ENCODE measurements around the gene TATDN3. TPM values are rescaled to one million over a fixed set of nuclear protein-coding genes. Genes with fewer than 3 reads are reported as not detected.
"Not testable (repeated sequence)": the region's sequence is repeated elsewhere in the genome, so short reads cannot be mapped to it uniquely, and the experiment has no call there.

Gene TATDN3
- total RNA-seq, 2 experiments from 2014 or later, result 13.9 to 18.6 TPM

GRCh38 chr1:212762234-212762633, 29.5 kb upstream of the TATDN3 start:
- Mint-ChIP-seq H3K36me3 (peaks cover 47% of the 10 kb centered on the region), H3K4me3 (no peak overlapping the region), H3K27ac (no peak overlapping the region), H3K4me1 (peaks cover 9% of the 10 kb centered on the region), H3K27me3 (no peaks in the 10 kb centered on the region), H3K9me3 (peaks cover 10% of the 10 kb centered on the region)
- ATAC-seq (ENCODE audit: low read depth), result no peak
- no peak for DNase-seq
- POLR2A ChIA-PET, result interaction anchor here (0.7 kb wide), 1 partner anchor 93 kb away, joined by 3 read pairs; no protein-coding TSS in a partner anchor

GRCh38 chr1:212762839-212763238, 28.9 kb upstream of the TATDN3 start:
- POLR2A ChIA-PET, result no interaction called here
- peaks cover 53% of the 10 kb centered on the region for H3K36me3 Mint-ChIP-seq
- H3K9me3 Mint-ChIP-seq, result peaks cover 13% of the 10 kb centered on the region
- H3K27ac Mint-ChIP-seq, result no peak overlapping the region
- H3K27me3 Mint-ChIP-seq, result no peaks in the 10 kb centered on the region
- ATAC-seq (ENCODE audit: low read depth), result no peak
- no peak overlapping the region for H3K4me3 Mint-ChIP-seq
- no peak for DNase-seq
- H3K4me1 Mint-ChIP-seq, result peaks cover 11% of the 10 kb centered on the region

- not testable (repeated sequence) for H3K4me3 Mint-ChIP-seq; H3K27ac Mint-ChIP-seq; DNase-seq; ATAC-seq (ENCODE audit: low read depth); H3K27me3 Mint-ChIP-seq
- POLR2A ChIA-PET, result interaction anchor here (0.6 to 0.7 kb wide), 2 partner anchors 10 to 116 kb away, joined by 4 to 7 read pairs; no protein-coding TSS in a partner anchor
- H3K9me3 Mint-ChIP-seq, result peaks cover 24% of the 10 kb centered on the region
- H3K36me3 Mint-ChIP-seq, result peaks cover 65% of the 10 kb centered on the region
- peaks cover 23% of the 10 kb centered on the region for H3K4me1 Mint-ChIP-seq
These were observed 26.9 kb upstream of the TATDN3 start for GRCh38 chr1:212764718-212765281.

- H3K4me3 Mint-ChIP-seq; POLR2A ChIA-PET; H3K27me3 Mint-ChIP-seq; H3K27ac Mint-ChIP-seq; DNase-seq; ATAC-seq (ENCODE audit: low read depth): not testable (repeated sequence)
- peaks cover 30% of the 10 kb centered on the region for H3K9me3 Mint-ChIP-seq
- H3K4me1 Mint-ChIP-seq, result peaks cover 23% of the 10 kb centered on the region
- peaks cover 76% of the 10 kb centered on the region for H3K36me3 Mint-ChIP-seq
These were observed 24.9 kb upstream of the TATDN3 start for GRCh38 chr1:212766825-212767224.

GRCh38 chr1:212769459-212770167, 22.1 kb upstream of the TATDN3 start:
- ATAC-seq (ENCODE audit: low read depth) (peak; percentile 50), DNase-seq (no peak)
- POLR2A ChIA-PET, result interaction anchor here (0.6 kb wide), 1 partner anchor 16 kb away, joined by 3 read pairs; no protein-coding TSS in a partner anchor
- H3K4me3 Mint-ChIP-seq, result peak overlapping the region; percentile 0
- H3K36me3 Mint-ChIP-seq, result peaks cover 80% of the 10 kb centered on the region
- H3K27ac Mint-ChIP-seq, result no peak overlapping the region
- no peaks in the 10 kb centered on the region for H3K27me3 Mint-ChIP-seq
- peaks cover 23% of the 10 kb centered on the region for H3K4me1 Mint-ChIP-seq
- peaks cover 30% of the 10 kb centered on the region for H3K9me3 Mint-ChIP-seq

- H3K27me3 Mint-ChIP-seq, result no peaks in the 10 kb centered on the region
- no peak for DNase-seq
- H3K4me3 Mint-ChIP-seq, result no peak overlapping the region
- POLR2A ChIA-PET, result interaction anchor here (0.7 kb wide), 1 partner anchor 11 kb away, joined by 3 read pairs; no protein-coding TSS in a partner anchor
- no peak for ATAC-seq (ENCODE audit: low read depth)
- H3K27ac Mint-ChIP-seq, result no peak overlapping the region
- H3K36me3 Mint-ChIP-seq, result peaks cover 69% of the 10 kb centered on the region
- peaks cover 23% of the 10 kb centered on the region for H3K4me1 Mint-ChIP-seq
- H3K9me3 Mint-ChIP-seq, result peaks cover 27% of the 10 kb centered on the region
These were observed 20.4 kb upstream of the TATDN3 start for GRCh38 chr1:212771341-212771740.

GRCh38 chr1:212773011-212773410, 18.7 kb upstream of the TATDN3 start:
- Mint-ChIP-seq H3K9me3 (peaks cover 17% of the 10 kb centered on the region), H3K4me1 (peaks cover 17% of the 10 kb centered on the region), H3K27ac (no peak overlapping the region), H3K27me3 (no peaks in the 10 kb centered on the region), H3K36me3 (peaks cover 58% of the 10 kb centered on the region), H3K4me3 (no peak overlapping the region)
- DNase-seq (no peak), ATAC-seq (ENCODE audit: low read depth) (no peak)
- POLR2A ChIA-PET, result no interaction called here

- POLR2A ChIA-PET, result no interaction called here
- no peak overlapping the region for H3K27ac Mint-ChIP-seq
- H3K4me3 Mint-ChIP-seq, result no peak overlapping the region
- DNase-seq (no peak), ATAC-seq (ENCODE audit: low read depth) (no peak)
- H3K4me1 Mint-ChIP-seq, result peaks cover 6% of the 10 kb centered on the region
- peaks cover 7% of the 10 kb centered on the region for H3K9me3 Mint-ChIP-seq
- H3K27me3 Mint-ChIP-seq, result no peaks in the 10 kb centered on the region
- peaks cover 51% of the 10 kb centered on the region for H3K36me3 Mint-ChIP-seq
These were observed 17.1 kb upstream of the TATDN3 start for GRCh38 chr1:212774584-212774983.

GRCh38 chr1:212775241-212775640, 16.5 kb upstream of the TATDN3 start:
- ATAC-seq (ENCODE audit: low read depth) (no peak), DNase-seq (no peak)
- Mint-ChIP-seq H3K36me3 (peaks cover 44% of the 10 kb centered on the region), H3K27me3 (no peaks in the 10 kb centered on the region), H3K4me1 (peaks cover 2% of the 10 kb centered on the region), H3K4me3 (no peak overlapping the region), H3K27ac (no peak overlapping the region), H3K9me3 (peaks cover 3% of the 10 kb centered on the region)
- POLR2A ChIA-PET, result no interaction called here

GRCh38 chr1:212777151-212777550, 14.5 kb upstream of the TATDN3 start:
- ATAC-seq (ENCODE audit: low read depth) (no peak), DNase-seq (no peak)
- Mint-ChIP-seq H3K9me3 (no peaks in the 10 kb centered on the region), H3K4me1 (peaks cover 4% of the 10 kb centered on the region), H3K27ac (no peak overlapping the region), H3K36me3 (peaks cover 28% of the 10 kb centered on the region), H3K27me3 (no peaks in the 10 kb centered on the region), H3K4me3 (no peak overlapping the region)
- POLR2A ChIA-PET, result interaction anchor here (1.2 kb wide), 1 partner anchor 14 kb away, joined by 4 read pairs; the partner anchor contains the start of genes NSL1 and TATDN3

- H3K9me3 Mint-ChIP-seq; H3K4me3 Mint-ChIP-seq; H3K27me3 Mint-ChIP-seq; ATAC-seq (ENCODE audit: low read depth); H3K27ac Mint-ChIP-seq; H3K4me1 Mint-ChIP-seq; POLR2A ChIA-PET; DNase-seq: not testable (repeated sequence)
- H3K36me3 Mint-ChIP-seq, result peaks cover 22% of the 10 kb centered on the region
These were observed 12.6 kb upstream of the TATDN3 start for GRCh38 chr1:212779086-212779485.

- DNase-seq (no peak), ATAC-seq (ENCODE audit: low read depth) (no peak)
- POLR2A ChIA-PET, result no interaction called here
- no peaks in the 10 kb centered on the region for H3K9me3 Mint-ChIP-seq
- peaks cover 7% of the 10 kb centered on the region for H3K4me1 Mint-ChIP-seq
- H3K27ac Mint-ChIP-seq, result no peak overlapping the region
- peaks cover 17% of the 10 kb centered on the region for H3K36me3 Mint-ChIP-seq
- no peaks in the 10 kb centered on the region for H3K27me3 Mint-ChIP-seq
- no peak overlapping the region for H3K4me3 Mint-ChIP-seq
These were observed 10.9 kb upstream of the TATDN3 start for GRCh38 chr1:212780759-212781158.

- Mint-ChIP-seq H3K36me3 (peaks cover 19% of the 10 kb centered on the region), H3K9me3 (no peaks in the 10 kb centered on the region), H3K27ac (no peak overlapping the region), H3K4me3 (no peak overlapping the region), H3K27me3 (no peaks in the 10 kb centered on the region), H3K4me1 (peaks cover 9% of the 10 kb centered on the region)
- ATAC-seq (ENCODE audit: low read depth) (no peak), DNase-seq (no peak)
- POLR2A ChIA-PET, result no interaction called here
These were observed 10.5 kb upstream of the TATDN3 start for GRCh38 chr1:212781225-212781624.

Measured in activated naive CD8-positive, alpha-beta T cell treated with anti-CD3 and anti-CD28 coated beads, Interleukin-2, amount 10 ng/mL, durations not matched to agents 7 days and 5 days (primary cell).